Stimulated activated effector memory CD8-positive, alpha-beta T cell treated with anti-CD3 and anti-CD28 coated beads, Interleukin-12 subunit alpha, Interleukin-12 subunit beta, amount 100 ng/mL, for 72 hours (primary cell): ENCODE data around the gene DHX29.
A peak's percentile ranks its signal among the peaks of the same experiment; 100 is the strongest.

Source experiments
- ATAC-seq: fragments of 150-1000 bp; cut with Tn5 transposase; 2 replicates; pipeline ENCODE4 v1.10.0; 2021
- DNase-seq, 2 donors: peaks; one replicate each; pipeline ENCODE4 v3.0.0; 2021 to 2022; ENCODE audit warnings: low spot score in 2 of 2
- H3K27ac Mint-ChIP-seq: one replicate; pipeline ENCODE4 v1.8.0; 2022; ENCODE audit warnings: mild to moderate bottlenecking, mixed read lengths
- H3K36me3 Mint-ChIP-seq: one replicate; pipeline ENCODE4 v1.8.0; 2022; ENCODE audit warnings: mild to moderate bottlenecking, mixed read lengths
- H3K4me1 Mint-ChIP-seq: one replicate; pipeline ENCODE4 v1.8.0; 2022; ENCODE audit warnings: mixed read lengths
- H3K4me3 Mint-ChIP-seq: one replicate; pipeline ENCODE4 v1.8.0; 2022; ENCODE audit warnings: mild to moderate bottlenecking, mixed read lengths
- H3K9me3 Mint-ChIP-seq: one replicate; pipeline ENCODE4 v1.8.0; 2022; ENCODE audit warnings: mixed read lengths

DHX29 gene

GRCh38 chr5:55294935-55295334, 12.6 kb downstream of the DHX29 start:
- no peak overlapping the region for H3K27ac Mint-ChIP-seq
- H3K9me3 Mint-ChIP-seq: no peaks in the 10 kb centered on the region
- no peaks in the 10 kb centered on the region for H3K4me1 Mint-ChIP-seq
- no peak for ATAC-seq
- no peak for DNase-seq
- H3K36me3 Mint-ChIP-seq: peaks cover 73% of the 10 kb centered on the region
- no peak overlapping the region for H3K4me3 Mint-ChIP-seq

DNA sequence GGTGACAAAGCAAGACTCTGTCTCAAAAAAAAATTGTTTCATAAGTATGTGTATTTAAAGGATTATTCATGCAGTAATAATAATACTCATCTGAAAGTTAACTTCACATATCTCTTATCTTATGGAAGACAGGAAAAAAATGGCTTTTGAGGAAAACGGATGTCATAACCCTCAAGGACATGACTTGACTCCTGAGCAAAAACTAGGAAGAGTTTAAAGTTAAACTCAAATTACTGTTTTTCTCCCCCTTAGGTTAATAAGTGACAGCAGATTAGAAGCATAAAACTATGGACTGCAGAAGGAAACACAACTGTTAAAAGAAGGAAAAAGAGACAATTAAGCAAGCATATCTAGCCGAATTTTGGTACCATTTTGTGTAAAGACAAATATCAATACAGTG, 16.5 kb downstream of the DHX29 start:
- no peaks in the 10 kb centered on the region for H3K4me1 Mint-ChIP-seq
- peaks cover 90% of the 10 kb centered on the region for H3K36me3 Mint-ChIP-seq
- no peak overlapping the region for H3K27ac Mint-ChIP-seq
- no peak for ATAC-seq
- no peak overlapping the region for H3K4me3 Mint-ChIP-seq
- no peaks in the 10 kb centered on the region for H3K9me3 Mint-ChIP-seq
- no peak for DNase-seq

DNA sequence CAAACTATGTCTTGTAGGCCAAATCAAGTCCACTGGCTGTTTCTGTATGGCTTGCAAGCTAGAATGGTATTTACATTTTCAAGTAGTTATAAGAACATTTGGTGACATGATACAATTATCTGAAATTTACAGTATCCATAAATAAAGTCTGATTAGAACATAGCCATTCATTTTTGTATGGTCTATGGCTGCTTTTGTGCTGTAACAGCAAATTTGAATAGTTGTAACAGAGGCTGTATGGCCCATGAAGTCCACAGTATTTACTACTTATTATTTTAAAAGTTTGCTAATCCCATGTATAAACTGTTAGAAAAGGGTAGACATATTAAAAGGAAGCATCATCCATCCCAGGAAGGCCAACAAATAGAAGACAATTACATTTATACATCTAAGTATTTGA, 17.7 kb downstream of the DHX29 start:
- peaks cover 96% of the 10 kb centered on the region for H3K36me3 Mint-ChIP-seq
- H3K4me1 Mint-ChIP-seq: no peaks in the 10 kb centered on the region
- no peaks in the 10 kb centered on the region for H3K9me3 Mint-ChIP-seq
- ATAC-seq (no peak), DNase-seq (no peak)
- no peak overlapping the region for H3K4me3 Mint-ChIP-seq
- H3K27ac Mint-ChIP-seq: no peak overlapping the region

DNA sequence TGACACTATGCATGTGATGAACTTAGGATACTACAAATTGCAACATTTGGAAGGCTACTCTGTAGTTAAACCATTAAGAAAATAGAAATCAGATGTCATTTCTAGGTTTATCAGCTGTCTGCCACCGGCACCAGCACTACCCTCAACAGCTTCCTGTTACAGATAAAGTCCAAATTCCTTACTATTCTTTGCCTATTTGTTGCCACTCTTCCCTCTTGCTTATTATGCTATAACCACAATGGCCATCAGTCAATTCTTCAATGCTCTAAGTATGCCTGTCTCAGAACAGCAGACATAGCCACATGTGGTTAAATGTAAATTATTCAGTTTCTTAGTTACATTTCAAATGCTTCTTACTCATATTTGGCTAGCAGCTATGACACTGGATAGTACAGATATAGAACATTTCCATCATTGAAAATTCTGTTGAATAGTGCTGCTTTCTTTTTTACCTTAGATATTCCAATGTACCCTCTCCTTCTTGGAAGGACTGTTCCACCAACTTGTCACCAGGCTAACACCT, 21.0 kb downstream of the DHX29 start:
- H3K4me3 Mint-ChIP-seq: no peak overlapping the region
- no peaks in the 10 kb centered on the region for H3K9me3 Mint-ChIP-seq
- H3K36me3 Mint-ChIP-seq: peaks cover 97% of the 10 kb centered on the region
- no peak for DNase-seq
- peak; percentile 42 for ATAC-seq
- H3K27ac Mint-ChIP-seq: no peak overlapping the region
- no peaks in the 10 kb centered on the region for H3K4me1 Mint-ChIP-seq

GRCh38 chr5:55278778-55279177, 28.7 kb downstream of the DHX29 start:
- Mint-ChIP-seq H3K4me3 (no peak overlapping the region), H3K27ac (no peak overlapping the region), H3K4me1 (no peaks in the 10 kb centered on the region), H3K9me3 (no peaks in the 10 kb centered on the region), H3K36me3 (peaks cover 95% of the 10 kb centered on the region)
- DNase-seq (no peak), ATAC-seq (no peak)

DNA sequence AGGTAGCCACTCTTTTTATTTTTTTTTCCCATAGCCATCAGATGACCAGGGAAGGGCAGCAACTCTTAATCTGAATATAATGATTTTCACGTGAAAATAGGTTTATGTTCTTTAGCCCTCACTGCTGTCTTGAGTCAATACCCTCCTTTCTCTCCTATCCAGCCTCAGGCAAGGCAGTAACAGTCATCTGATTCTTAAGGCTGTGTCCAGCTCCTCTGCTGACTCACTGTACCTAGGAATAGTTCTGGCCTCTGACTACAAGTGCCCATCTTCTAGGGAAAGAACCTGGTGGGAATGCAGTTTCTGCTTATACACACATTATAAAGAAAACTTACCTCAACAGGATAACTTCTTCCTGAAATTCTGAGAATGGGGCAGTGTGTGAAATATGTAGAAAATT, 30.7 kb downstream of the DHX29 start:
- no peak for ATAC-seq
- H3K9me3 Mint-ChIP-seq: no peaks in the 10 kb centered on the region
- no peak overlapping the region for H3K27ac Mint-ChIP-seq
- no peak for DNase-seq
- H3K36me3 Mint-ChIP-seq: peaks cover 95% of the 10 kb centered on the region
- H3K4me1 Mint-ChIP-seq: no peaks in the 10 kb centered on the region
- H3K4me3 Mint-ChIP-seq: no peak overlapping the region

DNA sequence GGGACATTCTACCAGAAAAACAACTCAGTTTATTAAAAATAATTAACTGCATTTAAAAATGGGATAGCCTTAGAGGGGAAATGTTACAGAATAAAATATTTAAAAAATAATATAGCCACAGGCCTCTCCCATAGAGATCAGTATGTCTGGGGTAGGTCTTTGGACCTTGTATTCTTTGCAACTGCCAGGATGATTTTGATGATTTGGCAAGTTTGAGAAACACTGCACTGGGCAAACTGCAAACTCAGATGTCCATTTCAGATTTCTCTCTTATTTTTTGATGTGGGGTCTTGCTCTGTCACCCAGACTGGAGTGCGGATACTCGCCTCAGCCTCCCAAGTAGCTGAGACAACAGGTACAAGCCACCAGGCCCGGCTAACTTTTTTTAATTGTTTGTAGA, 49.2 kb downstream of the DHX29 start:
- H3K36me3 Mint-ChIP-seq: peaks cover 72% of the 10 kb centered on the region
- DNase-seq: no peak
- no peak overlapping the region for H3K27ac Mint-ChIP-seq
- no peak for ATAC-seq
- no peaks in the 10 kb centered on the region for H3K9me3 Mint-ChIP-seq
- no peaks in the 10 kb centered on the region for H3K4me1 Mint-ChIP-seq
- no peak overlapping the region for H3K4me3 Mint-ChIP-seq

- H3K27ac Mint-ChIP-seq: no peak overlapping the region
- H3K4me1 Mint-ChIP-seq: no peaks in the 10 kb centered on the region
- DNase-seq (no peak), ATAC-seq (no peak)
- no peak overlapping the region for H3K4me3 Mint-ChIP-seq
- peaks cover 37% of the 10 kb centered on the region for H3K36me3 Mint-ChIP-seq
- H3K9me3 Mint-ChIP-seq: no peaks in the 10 kb centered on the region
Observed at GRCh38 chr5:55254802-55255201, 52.7 kb downstream of the DHX29 start.

DNA sequence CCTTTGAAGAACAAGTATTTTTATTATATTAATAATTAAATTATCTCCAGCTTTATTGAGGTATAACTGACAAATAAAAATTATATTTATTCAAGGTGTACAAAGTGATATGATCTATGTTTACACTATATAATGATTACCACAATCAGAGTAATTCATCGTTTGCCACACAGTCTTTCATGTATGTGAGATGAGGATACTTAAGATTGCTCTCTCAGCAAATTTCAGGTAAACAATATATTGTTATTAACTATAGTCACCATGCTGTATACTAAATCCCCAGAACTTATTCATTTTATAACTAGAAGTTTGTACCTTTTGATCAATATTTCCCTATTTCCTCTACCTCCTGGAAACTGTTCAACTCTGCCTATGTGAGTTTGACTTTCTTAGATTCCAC, 57.4 kb downstream of the DHX29 start:
- H3K36me3 Mint-ChIP-seq: no peaks in the 10 kb centered on the region
- no peaks in the 10 kb centered on the region for H3K4me1 Mint-ChIP-seq
- peaks cover 5% of the 10 kb centered on the region for H3K9me3 Mint-ChIP-seq
- no peak overlapping the region for H3K4me3 Mint-ChIP-seq
- no peak overlapping the region for H3K27ac Mint-ChIP-seq
- DNase-seq: no peak
- no peak for ATAC-seq

- no peaks in the 10 kb centered on the region for H3K9me3 Mint-ChIP-seq
Observed at GRCh38 chr5:55241746-55242145, 65.7 kb downstream of the DHX29 start.

DNA sequence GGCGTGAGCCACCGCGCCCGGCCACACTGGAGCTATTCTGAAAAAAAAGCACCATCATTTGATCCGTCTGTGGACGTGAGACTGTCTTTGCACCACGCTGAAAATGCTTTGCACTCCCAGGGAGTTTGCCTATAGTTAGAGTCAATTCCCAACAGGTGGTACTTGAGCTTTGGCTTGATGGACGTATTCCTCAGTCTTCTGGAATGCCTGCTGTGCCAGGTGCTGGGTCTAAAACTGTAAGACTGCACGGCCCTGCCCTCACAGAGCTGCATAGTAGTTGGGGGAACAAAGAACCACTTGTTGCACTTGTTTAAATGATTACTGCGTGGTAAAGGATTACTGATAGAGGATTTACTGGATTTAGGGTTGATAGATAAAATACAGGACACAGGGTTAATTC, 70.7 kb downstream of the DHX29 start:
- ATAC-seq: no peak
- no peak for DNase-seq
- peaks cover 20% of the 10 kb centered on the region for H3K4me1 Mint-ChIP-seq
- no peak overlapping the region for H3K27ac Mint-ChIP-seq
- H3K9me3 Mint-ChIP-seq: no peaks in the 10 kb centered on the region
- H3K36me3 Mint-ChIP-seq: no peaks in the 10 kb centered on the region
- no peak overlapping the region for H3K4me3 Mint-ChIP-seq

More at GRCh38 chr5:55241746-55242145, 65.7 kb downstream of the DHX29 start:
- no peak for DNase-seq
- H3K4me3 Mint-ChIP-seq: no peak overlapping the region
- H3K27ac Mint-ChIP-seq: no peak overlapping the region
- ATAC-seq: no peak
- no peaks in the 10 kb centered on the region for H3K36me3 Mint-ChIP-seq
- H3K4me1 Mint-ChIP-seq: no peaks in the 10 kb centered on the region

DNA sequence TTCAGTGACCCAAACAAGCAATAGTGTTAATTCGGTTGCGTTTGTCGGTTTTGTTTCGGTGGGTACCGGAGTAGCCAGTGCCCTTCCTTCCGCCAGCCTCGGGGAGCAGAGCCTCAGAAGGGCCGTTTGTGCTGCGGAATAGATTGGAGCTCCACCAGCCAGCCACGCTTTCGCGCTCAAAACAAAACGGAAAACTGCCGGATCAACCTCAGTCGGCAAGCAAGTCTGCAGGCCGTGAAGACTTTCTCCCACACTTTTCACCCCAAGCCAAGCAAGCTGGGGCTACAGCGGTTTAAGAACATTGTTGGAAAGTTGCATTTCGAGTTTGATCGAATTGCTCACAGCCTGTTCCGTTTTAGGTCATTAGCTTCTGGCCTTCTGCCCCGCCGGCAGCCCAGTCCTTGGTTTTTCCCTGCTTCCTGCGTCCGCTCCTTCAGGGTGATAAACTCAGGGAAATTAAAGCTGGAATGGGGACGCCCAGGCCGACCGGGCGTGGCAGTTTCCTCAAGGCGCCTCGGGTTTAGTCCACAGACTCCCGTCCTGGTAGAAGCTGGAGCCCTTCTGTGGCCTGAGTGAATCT, 73.3 kb downstream of the DHX29 start:
- ATAC-seq (no peak), DNase-seq (no peak)
- H3K4me3 Mint-ChIP-seq: peak overlapping the region; percentile 92
- H3K4me1 Mint-ChIP-seq: peaks cover 42% of the 10 kb centered on the region
- H3K27ac Mint-ChIP-seq: no peak overlapping the region
- no peaks in the 10 kb centered on the region for H3K36me3 Mint-ChIP-seq
- no peaks in the 10 kb centered on the region for H3K9me3 Mint-ChIP-seq

- DNase-seq: peak; percentile 41 to 74
- Mint-ChIP-seq H3K27ac (no peak within 1 kb of the TSS), H3K9me3 (no peaks in the 10 kb centered on the region), H3K36me3 (peaks cover 2% of the 10 kb centered on the region), H3K4me3 (peak within 1 kb of the TSS; percentile 92), H3K4me1 (peaks cover 47% of the 10 kb centered on the region)
- ATAC-seq: peak; percentile 84
Observed at GRCh38 chr5:55232985-55233928, 74.2 kb downstream of the DHX29 start, which contains the start of gene CCNO. Gene CCNO (minus strand): TSS chr5:55233608. CDS start chr5:55233523, 85 bp downstream.

GRCh38 chr5:55232271-55232984, 75.1 kb downstream of the DHX29 start:
- no peak for ATAC-seq
- no peaks in the 10 kb centered on the region for H3K9me3 Mint-ChIP-seq
- H3K36me3 Mint-ChIP-seq: peaks cover 10% of the 10 kb centered on the region
- peaks cover 54% of the 10 kb centered on the region for H3K4me1 Mint-ChIP-seq
- peak in 1 of 2 donors; percentile 61 for DNase-seq
- no peak overlapping the region for H3K27ac Mint-ChIP-seq
- peak overlapping the region; percentile 92 for H3K4me3 Mint-ChIP-seq

GRCh38 chr5:55231919-55232270, 75.6 kb downstream of the DHX29 start:
- ATAC-seq: no peak
- Mint-ChIP-seq H3K4me3 (peak overlapping the region; percentile 92), H3K36me3 (peaks cover 10% of the 10 kb centered on the region), H3K27ac (no peak overlapping the region), H3K4me1 (peaks cover 54% of the 10 kb centered on the region), H3K9me3 (no peaks in the 10 kb centered on the region)
- DNase-seq: no peak
